KMS-11 (cell line): ENCODE measurements around the gene TPPP.

Experiments used
- H2AFZ ChIP-seq: fragments of 200-600 bp; sonication (generic); 2 replicates; pipeline ENCODE4 v1.6.1; 2016; ENCODE audit warnings: antibody characterized with exemption, mixed run types, low read depth
- H3K27ac ChIP-seq: fragments of 200-600 bp; sonication (generic); 2 replicates; pipeline ENCODE4 v1.6.1; 2016; ENCODE audit warnings: mild to moderate bottlenecking, mixed run types
- H3K27me3 ChIP-seq: fragments of 200-600 bp; sonication (generic); 2 replicates; pipeline ENCODE4 v1.6.1; 2017; ENCODE audit warnings: mild to moderate bottlenecking, low read depth, mixed run types, moderate library complexity; ENCODE audit not compliant: insufficient read depth
- H3K36me3 ChIP-seq: fragments of 200-600 bp; sonication (generic); 2 replicates; pipeline ENCODE4 v1.6.1; 2017; ENCODE audit warnings: mild to moderate bottlenecking, mixed run types; ENCODE audit not compliant: insufficient read depth
- H3K4me1 ChIP-seq: fragments of 200-600 bp; sonication (generic); 2 replicates; pipeline ENCODE4 v1.6.1; 2016; ENCODE audit warnings: mild to moderate bottlenecking, low read depth, mixed run types; ENCODE audit not compliant: poor library complexity, severe bottlenecking
- H3K4me2 ChIP-seq: fragments of 200-600 bp; sonication (generic); 2 replicates; pipeline ENCODE4 v1.7.0; 2016; ENCODE audit warnings: mild to moderate bottlenecking, mixed run types
- H3K4me3 ChIP-seq: fragments of 200-600 bp; sonication (generic); IDR thresholded peaks from 2 replicates; pipeline ENCODE4 v1.6.1; 2017; ENCODE audit warnings: low read depth, low read length, mixed read lengths; ENCODE audit not compliant: insufficient read depth
- H3K79me2 ChIP-seq: fragments of 200-600 bp; sonication (generic); 2 replicates; pipeline ENCODE4 v1.6.1; 2016; ENCODE audit warnings: low read depth, mixed run types; ENCODE audit not compliant: insufficient read depth
- H3K9ac ChIP-seq: fragments of 200-600 bp; sonication (generic); 2 replicates; pipeline ENCODE4 v1.6.1; 2016; ENCODE audit warnings: mild to moderate bottlenecking, mixed run types
- H4K20me1 ChIP-seq: fragments of 200-600 bp; sonication (generic); 2 replicates; pipeline ENCODE4 v1.6.1; 2016; ENCODE audit warnings: mild to moderate bottlenecking, mixed run types; ENCODE audit not compliant: insufficient read depth
- TF ChIP-seq, protein P1 (sequence below): fragments of 200-600 bp; sonication (generic); conservative IDR thresholded peaks from 2 replicates; pipeline ENCODE4 v1.6.1; 2017; ENCODE audit warnings: low read depth, mild to moderate bottlenecking, antibody characterized with exemption, low read length, moderate library complexity, mixed read lengths

The TPPP gene

DNA sequence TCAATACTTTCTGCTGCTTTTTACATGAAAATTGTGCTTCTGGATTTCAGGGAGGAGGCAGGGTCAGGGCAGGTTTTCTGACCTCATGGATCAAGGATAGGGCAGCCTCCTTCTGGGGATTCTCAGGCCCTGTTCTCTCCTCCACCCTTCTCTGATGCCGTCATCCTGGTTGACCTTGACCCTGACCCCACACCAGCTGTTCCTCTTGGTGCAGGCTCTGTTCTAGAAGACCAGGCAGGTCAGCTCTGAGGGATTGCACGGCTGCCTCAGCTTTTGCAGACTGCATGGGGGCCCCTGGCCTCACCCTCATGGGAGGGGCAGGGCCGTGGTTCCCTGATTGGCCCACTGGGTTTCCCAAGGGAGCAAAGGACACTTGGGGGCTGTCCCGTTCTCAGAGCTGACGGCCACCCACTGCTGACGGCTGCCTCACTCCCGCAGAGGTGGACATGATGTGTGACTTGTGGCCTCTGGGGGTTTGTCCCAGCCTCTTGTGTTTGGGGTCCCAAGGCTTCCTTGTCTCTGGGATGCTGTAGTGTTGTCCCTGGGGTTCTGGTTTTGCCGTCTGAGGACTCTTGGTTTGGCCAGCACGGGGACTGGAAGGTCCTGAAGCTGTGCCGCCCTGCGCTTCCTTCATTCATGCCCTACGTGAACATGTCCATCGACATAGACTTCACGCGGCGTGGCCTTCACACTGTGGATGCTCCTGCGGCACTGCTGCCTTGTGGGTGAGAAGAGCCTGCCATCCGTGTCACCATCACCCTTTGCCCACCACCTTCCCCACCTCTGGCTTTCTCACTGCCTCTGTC lies 46.6 kb downstream of the TPPP start:
- no peaks in the 10 kb centered on the region for H4K20me1 ChIP-seq
- TF ChIP-seq, protein P1, sequence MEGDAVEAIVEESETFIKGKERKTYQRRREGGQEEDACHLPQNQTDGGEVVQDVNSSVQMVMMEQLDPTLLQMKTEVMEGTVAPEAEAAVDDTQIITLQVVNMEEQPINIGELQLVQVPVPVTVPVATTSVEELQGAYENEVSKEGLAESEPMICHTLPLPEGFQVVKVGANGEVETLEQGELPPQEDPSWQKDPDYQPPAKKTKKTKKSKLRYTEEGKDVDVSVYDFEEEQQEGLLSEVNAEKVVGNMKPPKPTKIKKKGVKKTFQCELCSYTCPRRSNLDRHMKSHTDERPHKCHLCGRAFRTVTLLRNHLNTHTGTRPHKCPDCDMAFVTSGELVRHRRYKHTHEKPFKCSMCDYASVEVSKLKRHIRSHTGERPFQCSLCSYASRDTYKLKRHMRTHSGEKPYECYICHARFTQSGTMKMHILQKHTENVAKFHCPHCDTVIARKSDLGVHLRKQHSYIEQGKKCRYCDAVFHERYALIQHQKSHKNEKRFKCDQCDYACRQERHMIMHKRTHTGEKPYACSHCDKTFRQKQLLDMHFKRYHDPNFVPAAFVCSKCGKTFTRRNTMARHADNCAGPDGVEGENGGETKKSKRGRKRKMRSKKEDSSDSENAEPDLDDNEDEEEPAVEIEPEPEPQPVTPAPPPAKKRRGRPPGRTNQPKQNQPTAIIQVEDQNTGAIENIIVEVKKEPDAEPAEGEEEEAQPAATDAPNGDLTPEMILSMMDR, result no peak

DNA sequence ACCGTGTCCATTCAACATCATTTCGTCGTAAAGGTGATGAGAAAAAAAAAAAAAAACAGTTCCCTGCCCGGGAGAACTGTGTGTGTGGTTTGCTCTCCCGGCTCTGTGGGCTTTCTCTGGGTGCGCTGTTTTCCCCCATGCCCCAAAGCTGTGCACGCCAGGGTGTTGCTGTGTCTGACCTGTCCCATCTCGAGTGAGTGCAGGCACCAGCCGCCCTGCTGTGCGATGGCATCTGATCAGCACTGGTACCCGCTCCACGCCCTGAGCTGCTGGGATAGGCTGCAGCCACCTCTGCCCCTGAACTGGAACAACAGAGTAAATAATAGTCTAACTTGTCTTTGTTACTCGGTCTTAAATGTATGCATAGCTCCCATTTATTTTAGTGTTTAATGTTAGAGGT lies 47.7 kb downstream of the TPPP start:
- no peak overlapping the region for H3K4me3 ChIP-seq
- H3K4me1 ChIP-seq, result no peaks in the 10 kb centered on the region
- no peak overlapping the region for H3K4me2 ChIP-seq
- H4K20me1 ChIP-seq, result no peaks in the 10 kb centered on the region
- TF ChIP-seq, protein P1, result no peak
- H3K79me2 ChIP-seq, result no peaks in the 10 kb centered on the region
- no peak overlapping the region for H3K27ac ChIP-seq
- H3K27me3 ChIP-seq, result no peaks in the 10 kb centered on the region
- peaks cover 3% of the 10 kb centered on the region; the same call in 1 of the 2 replicates for H3K36me3 ChIP-seq
- no peak overlapping the region for H2AFZ ChIP-seq
- no peak overlapping the region for H3K9ac ChIP-seq

More for the DNA sequence above, 46.6 kb downstream of the TPPP start:
- H2AFZ ChIP-seq, result no peak overlapping the region
- H3K4me1 ChIP-seq, result no peaks in the 10 kb centered on the region
- H3K36me3 ChIP-seq, result peaks cover 3% of the 10 kb centered on the region; the same call in 1 of the 2 replicates
- H3K9ac ChIP-seq, result no peak overlapping the region
- no peak overlapping the region for H3K4me3 ChIP-seq
- H3K4me2 ChIP-seq, result no peak overlapping the region
- H3K27ac ChIP-seq, result no peak overlapping the region
- H3K27me3 ChIP-seq, result no peaks in the 10 kb centered on the region
- H3K79me2 ChIP-seq, result no peaks in the 10 kb centered on the region

DNA sequence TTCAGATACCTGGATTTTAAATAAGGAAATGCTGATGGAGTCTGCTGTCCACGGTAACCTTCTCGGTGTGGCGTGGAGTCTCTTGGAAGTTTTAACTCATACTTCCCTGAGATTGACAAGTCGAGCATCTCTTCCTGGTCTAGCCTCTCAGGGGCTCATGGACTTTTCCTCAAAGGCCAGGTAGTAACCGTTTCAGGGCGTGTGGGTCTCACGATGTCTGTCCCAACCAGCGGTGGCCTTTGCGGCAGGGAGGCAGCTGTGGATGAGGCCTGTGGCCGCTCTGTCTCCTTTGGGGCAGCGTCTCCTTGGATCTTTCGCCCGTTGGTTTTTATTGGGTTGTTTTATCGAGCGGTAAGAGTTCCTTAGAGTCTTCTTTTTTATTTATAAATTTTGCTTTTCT lies 48.2 kb downstream of the TPPP start:
- H4K20me1 ChIP-seq, result no peaks in the 10 kb centered on the region
- no peak overlapping the region for H3K9ac ChIP-seq
- H3K79me2 ChIP-seq, result no peaks in the 10 kb centered on the region
- no peak overlapping the region for H3K4me2 ChIP-seq
- H3K4me1 ChIP-seq, result no peaks in the 10 kb centered on the region
- no peaks in the 10 kb centered on the region for H3K27me3 ChIP-seq
- no peak overlapping the region for H3K27ac ChIP-seq
- TF ChIP-seq, protein P1, result no peak
- peaks cover 3% of the 10 kb centered on the region; the same call in 1 of the 2 replicates for H3K36me3 ChIP-seq
- H2AFZ ChIP-seq, result no peak overlapping the region
- no peak overlapping the region for H3K4me3 ChIP-seq

DNA sequence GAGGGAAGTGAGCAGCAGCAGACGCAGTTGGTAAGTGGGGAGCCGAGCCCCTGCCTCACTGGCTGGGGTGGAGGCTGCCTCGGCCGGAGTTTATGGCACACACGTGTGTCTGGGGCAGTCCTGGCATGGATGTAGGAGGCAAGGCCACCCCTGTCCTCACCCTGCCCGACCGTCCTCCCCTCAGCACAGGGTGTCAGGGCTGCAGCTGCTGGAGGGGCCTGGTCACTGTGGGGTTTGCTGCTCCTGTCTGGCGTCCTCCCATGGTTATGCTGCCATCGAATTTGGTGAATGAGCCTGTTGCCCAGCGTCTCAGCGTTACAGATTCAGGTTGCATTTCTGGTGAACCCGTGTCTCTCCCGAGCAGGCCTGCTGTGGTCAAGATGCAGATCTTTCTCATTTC lies 48.6 kb downstream of the TPPP start:
- H3K79me2 ChIP-seq, result no peaks in the 10 kb centered on the region
- no peak overlapping the region for H3K4me3 ChIP-seq
- TF ChIP-seq, protein P1, result no peak
- H3K27ac ChIP-seq, result no peak overlapping the region
- no peak overlapping the region for H3K9ac ChIP-seq
- H3K4me1 ChIP-seq, result no peaks in the 10 kb centered on the region
- no peaks in the 10 kb centered on the region for H4K20me1 ChIP-seq
- no peaks in the 10 kb centered on the region for H3K27me3 ChIP-seq
- no peak overlapping the region for H2AFZ ChIP-seq
- peaks cover 3% of the 10 kb centered on the region; the same call in 1 of the 2 replicates for H3K36me3 ChIP-seq
- H3K4me2 ChIP-seq, result no peak overlapping the region
